Type B pancreatic cell (in vitro differentiated cells): Measurements from ENCODE around the gene LSM11. TPM values are rescaled to one million over a fixed set of nuclear protein-coding genes. Genes with fewer than 3 reads are reported as not detected.

Experiments used
- DNase-seq: peaks from one replicate; pipeline ENCODE4 v3.0.0; 2021; ENCODE audit warnings: mixed read lengths; ENCODE audit not compliant: unreplicated experiment; ENCODE audit errors: extremely low spot score
- H3K27ac Mint-ChIP-seq: 2 replicates; pipeline ENCODE4 v1.8.0; 2021; ENCODE audit warnings: mild to moderate bottlenecking, mixed read lengths
- H3K27me3 Mint-ChIP-seq: 2 replicates; pipeline ENCODE4 v1.8.0; 2021; ENCODE audit warnings: mixed read lengths
- H3K36me3 Mint-ChIP-seq: 2 replicates; pipeline ENCODE4 v1.8.0; 2021; ENCODE audit warnings: mixed read lengths
- H3K4me1 Mint-ChIP-seq: one replicate; pipeline ENCODE4 v1.8.0; 2021; ENCODE audit warnings: mixed read lengths; ENCODE audit not compliant: unreplicated experiment
- H3K4me3 Mint-ChIP-seq: 2 replicates; pipeline ENCODE4 v1.8.0; 2021; ENCODE audit warnings: mild to moderate bottlenecking, mixed read lengths
- H3K9me3 Mint-ChIP-seq: 2 replicates; pipeline ENCODE4 v1.8.0; 2021; ENCODE audit warnings: mixed read lengths
- total RNA-seq: library from RNA; stranded (reverse); gene quantifications from 2 replicates; pipeline ENCODE4 v1.2.1, GENCODE V29; 2021; ENCODE audit warnings: low replicate concordance
- TF ChIP-seq, protein P1 (sequence below): fragments of 200-600 bp; sonication (generic); conservative IDR thresholded peaks from 2 replicates; pipeline ENCODE4 v1.5.0; 2021; ENCODE audit warnings: antibody characterized with exemption, mild to moderate bottlenecking

Gene LSM11
- total RNA-seq, 1 donor from 2014 or later: 7.1 TPM

- H3K4me1 Mint-ChIP-seq: peaks cover 7% of the 10 kb centered on the region
- H3K27ac Mint-ChIP-seq: no peak overlapping the region
- H3K36me3 Mint-ChIP-seq: no peaks in the 10 kb centered on the region
- H3K4me3 Mint-ChIP-seq: no peak overlapping the region
- no peak for DNase-seq
- H3K27me3 Mint-ChIP-seq: peaks cover 9% of the 10 kb centered on the region
- TF ChIP-seq, protein P1, sequence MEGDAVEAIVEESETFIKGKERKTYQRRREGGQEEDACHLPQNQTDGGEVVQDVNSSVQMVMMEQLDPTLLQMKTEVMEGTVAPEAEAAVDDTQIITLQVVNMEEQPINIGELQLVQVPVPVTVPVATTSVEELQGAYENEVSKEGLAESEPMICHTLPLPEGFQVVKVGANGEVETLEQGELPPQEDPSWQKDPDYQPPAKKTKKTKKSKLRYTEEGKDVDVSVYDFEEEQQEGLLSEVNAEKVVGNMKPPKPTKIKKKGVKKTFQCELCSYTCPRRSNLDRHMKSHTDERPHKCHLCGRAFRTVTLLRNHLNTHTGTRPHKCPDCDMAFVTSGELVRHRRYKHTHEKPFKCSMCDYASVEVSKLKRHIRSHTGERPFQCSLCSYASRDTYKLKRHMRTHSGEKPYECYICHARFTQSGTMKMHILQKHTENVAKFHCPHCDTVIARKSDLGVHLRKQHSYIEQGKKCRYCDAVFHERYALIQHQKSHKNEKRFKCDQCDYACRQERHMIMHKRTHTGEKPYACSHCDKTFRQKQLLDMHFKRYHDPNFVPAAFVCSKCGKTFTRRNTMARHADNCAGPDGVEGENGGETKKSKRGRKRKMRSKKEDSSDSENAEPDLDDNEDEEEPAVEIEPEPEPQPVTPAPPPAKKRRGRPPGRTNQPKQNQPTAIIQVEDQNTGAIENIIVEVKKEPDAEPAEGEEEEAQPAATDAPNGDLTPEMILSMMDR: no peak
- H3K9me3 Mint-ChIP-seq: no peaks in the 10 kb centered on the region
Observed at GRCh38 chr5:157767689-157768088, 24.2 kb downstream of the LSM11 start.

GRCh38 chr5:157770665-157771064 lies 27.2 kb downstream of the LSM11 start:
- no peak overlapping the region for H3K4me3 Mint-ChIP-seq
- no peaks in the 10 kb centered on the region for H3K9me3 Mint-ChIP-seq
- no peaks in the 10 kb centered on the region for H3K36me3 Mint-ChIP-seq
- TF ChIP-seq, protein P1: no peak
- no peaks in the 10 kb centered on the region for H3K4me1 Mint-ChIP-seq
- DNase-seq: no peak
- no peak overlapping the region for H3K27ac Mint-ChIP-seq
- peaks cover 5% of the 10 kb centered on the region for H3K27me3 Mint-ChIP-seq

GRCh38 chr5:157772127-157772526 lies 28.6 kb downstream of the LSM11 start:
- TF ChIP-seq, protein P1: no peak
- Mint-ChIP-seq H3K27me3 (peaks cover 5% of the 10 kb centered on the region), H3K9me3 (no peaks in the 10 kb centered on the region), H3K27ac (no peak overlapping the region), H3K36me3 (no peaks in the 10 kb centered on the region), H3K4me1 (no peaks in the 10 kb centered on the region), H3K4me3 (no peak overlapping the region)
- DNase-seq: no peak

DNA sequence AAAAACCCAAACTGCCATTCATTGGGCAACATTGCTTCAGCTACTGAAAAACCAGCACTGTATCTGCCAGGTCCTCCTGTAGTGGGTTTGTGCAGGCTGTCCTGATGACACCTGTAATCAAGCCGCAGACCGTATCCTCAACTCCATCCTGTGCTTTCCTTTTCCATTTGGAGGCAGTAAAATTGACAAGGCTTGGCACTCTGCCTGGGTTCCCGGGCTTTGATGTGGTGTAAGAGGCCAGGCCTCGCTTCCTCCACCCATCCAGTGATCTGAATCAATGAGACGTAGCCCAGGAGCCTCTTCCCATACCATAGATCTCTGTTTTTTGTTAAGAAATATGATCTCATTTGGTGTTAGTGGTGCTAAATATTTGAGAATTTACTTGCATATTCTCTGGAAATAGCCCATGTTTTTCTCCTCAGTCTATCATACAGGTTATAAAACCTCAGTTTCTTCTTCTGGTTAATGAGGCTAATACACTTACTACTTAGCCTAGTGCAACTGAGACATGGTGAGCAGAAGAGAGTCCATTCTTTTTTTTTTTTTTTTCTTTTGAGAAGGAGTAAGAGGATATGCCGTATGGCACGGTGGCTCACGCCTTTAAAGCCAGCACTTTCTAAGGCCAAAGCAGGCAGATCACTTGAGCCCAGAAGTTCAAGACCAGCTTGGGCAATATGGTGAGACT lies 34.8 kb downstream of the LSM11 start:
- Mint-ChIP-seq H3K27me3 (peaks cover 2% of the 10 kb centered on the region), H3K4me3 (no peak overlapping the region), H3K9me3 (no peaks in the 10 kb centered on the region), H3K4me1 (no peaks in the 10 kb centered on the region), H3K27ac (no peak overlapping the region), H3K36me3 (no peaks in the 10 kb centered on the region)
- TF ChIP-seq, protein P1: no peak
- DNase-seq: no peak

DNA sequence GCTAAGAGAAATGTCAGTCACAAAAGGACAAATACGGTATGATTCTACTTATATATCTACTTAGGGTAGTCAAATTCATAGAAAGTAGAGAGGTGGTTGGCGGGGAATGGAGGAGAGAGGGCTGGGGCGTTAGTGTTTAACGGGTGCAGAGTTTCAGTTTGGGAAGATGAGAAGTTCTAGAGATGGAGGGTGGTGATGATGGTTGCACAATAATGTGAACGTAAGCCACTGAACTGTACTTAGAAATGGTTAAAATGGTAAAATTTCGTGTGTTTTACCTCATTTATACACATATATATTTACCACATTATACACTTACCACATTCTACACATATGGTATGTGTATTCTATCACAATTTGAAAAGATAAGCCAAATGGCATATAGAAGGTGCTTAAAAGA lies 35.7 kb downstream of the LSM11 start:
- H3K27me3 Mint-ChIP-seq: no peaks in the 10 kb centered on the region

More for the DNA sequence above, 35.7 kb downstream of the LSM11 start:
- DNase-seq: no peak
- H3K4me3 Mint-ChIP-seq: no peak overlapping the region
- TF ChIP-seq, protein P1: no peak
- H3K36me3 Mint-ChIP-seq: peaks cover 3% of the 10 kb centered on the region
- no peaks in the 10 kb centered on the region for H3K4me1 Mint-ChIP-seq
- H3K9me3 Mint-ChIP-seq: no peaks in the 10 kb centered on the region
- no peak overlapping the region for H3K27ac Mint-ChIP-seq
